Posterior cingulate gyrus (tissue), 11 donors: ENCODE measurements around the gene DNM3.

Experiments
- DNase-seq, 10 donors: peaks; one replicate each; pipeline versions ENCODE4 v3.0.0 to v3.0.0-alpha.2; 2020 to 2021; ENCODE audit warnings: mixed read lengths in 3 of 10
- intact Hi-C: fragments of 100-400 bp; cut with DNase I; formaldehyde crosslinking; loops from one replicate; pipeline ENCODE4 v1.15.1; 2023

The DNM3 gene

GRCh38 chr1:172148213-172148612, 306.9 kb downstream of the DNM3 start:
- no peak for DNase-seq
- intact Hi-C loops = no loop called here

DNA sequence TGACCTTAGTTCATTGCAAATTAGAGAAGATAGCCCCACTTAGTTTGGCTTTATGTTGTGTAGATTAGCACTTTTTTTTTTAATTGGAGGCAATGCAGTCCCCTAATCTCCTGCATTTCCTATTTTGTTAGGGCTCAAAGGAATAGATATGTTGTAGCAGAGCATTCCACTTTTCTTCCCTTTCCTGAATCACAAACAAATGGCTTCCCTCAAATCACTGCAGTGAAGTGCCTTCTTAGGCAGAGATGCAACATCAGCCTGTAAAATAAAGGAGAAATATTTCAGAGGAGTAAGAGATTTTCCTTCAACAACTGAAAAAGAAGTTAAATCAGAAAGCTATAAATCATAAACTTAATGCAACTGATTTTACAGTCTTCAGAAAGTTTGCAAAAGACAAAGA, 307.4 kb downstream of the DNM3 start:
- intact Hi-C loops = no loop called here
- DNase-seq = no peak

- intact Hi-C loops = no loop called here
- DNase-seq = no peak
These were observed 308.0 kb downstream of the DNM3 start for GRCh38 chr1:172149346-172149745.

DNA sequence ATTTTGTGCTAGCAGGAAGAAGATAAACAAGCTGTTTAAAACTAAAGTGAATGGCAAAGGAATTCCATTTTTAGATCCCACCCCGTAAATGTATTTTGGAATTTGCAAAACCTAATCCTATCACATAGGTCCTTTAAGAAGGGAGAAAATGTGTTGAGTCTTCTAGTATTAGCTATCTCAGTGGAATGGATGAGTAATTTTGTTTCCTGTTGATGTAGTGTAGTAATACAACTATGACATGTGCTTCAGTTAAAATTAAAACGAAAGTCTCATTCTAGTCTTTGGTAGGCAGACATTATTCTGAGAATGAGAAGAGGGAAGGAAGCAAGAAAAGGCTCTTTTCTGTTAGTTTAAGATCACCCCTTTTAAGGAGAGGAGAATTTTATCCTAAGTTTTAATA, 313.3 kb downstream of the DNM3 start:
- intact Hi-C loops = no loop called here
- DNase-seq = no peak

DNA sequence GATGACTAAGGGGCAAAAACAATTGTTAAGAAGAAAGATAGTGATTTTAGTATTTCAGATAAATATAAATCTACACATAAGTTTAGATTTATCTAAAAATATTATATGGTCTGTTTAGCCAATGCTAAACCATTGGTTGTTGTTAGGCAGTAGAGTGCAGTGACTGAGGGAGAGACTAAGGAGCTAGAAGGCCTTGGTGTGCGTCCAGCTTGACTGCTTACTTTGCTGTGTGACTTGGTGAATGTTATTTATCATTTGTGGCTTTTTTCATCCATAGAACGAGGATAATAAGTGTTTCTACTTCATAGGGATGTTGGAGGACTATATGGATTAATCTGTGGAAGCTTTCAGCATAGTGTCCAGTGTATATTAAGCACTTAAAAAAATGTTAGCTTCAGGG, 314.5 kb downstream of the DNM3 start:
- intact Hi-C loops = no loop called here
- DNase-seq = no peak

DNA sequence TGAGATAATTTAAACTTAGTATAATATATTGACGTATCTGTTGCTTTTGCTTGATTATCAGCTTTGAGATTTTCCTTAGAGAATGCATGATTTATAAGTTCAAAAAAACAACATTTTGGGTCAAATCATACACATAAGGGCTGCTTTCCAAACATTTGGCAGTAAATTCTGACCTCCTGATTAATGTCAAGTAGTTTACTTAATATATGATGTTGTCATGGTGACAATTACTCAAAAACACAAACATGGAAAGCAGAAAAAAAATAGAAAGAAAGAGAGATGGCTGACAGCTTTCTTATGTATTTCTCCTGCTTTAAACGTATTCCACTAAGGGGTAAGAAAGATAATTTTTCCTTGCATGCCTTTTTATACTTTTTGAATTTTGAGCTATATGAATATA, 320.9 kb downstream of the DNM3 start:
- DNase-seq = no peak
- intact Hi-C loops = loop anchor here (10.0 kb wide), 1 partner anchor 47 kb away; no protein-coding TSS in a partner anchor

- DNase-seq = no peak
- intact Hi-C loops = loop anchor here (10.0 kb wide), 1 partner anchor 49 kb away; no protein-coding TSS in a partner anchor
These were observed 322.4 kb downstream of the DNM3 start for GRCh38 chr1:172163498-172164215.

DNA sequence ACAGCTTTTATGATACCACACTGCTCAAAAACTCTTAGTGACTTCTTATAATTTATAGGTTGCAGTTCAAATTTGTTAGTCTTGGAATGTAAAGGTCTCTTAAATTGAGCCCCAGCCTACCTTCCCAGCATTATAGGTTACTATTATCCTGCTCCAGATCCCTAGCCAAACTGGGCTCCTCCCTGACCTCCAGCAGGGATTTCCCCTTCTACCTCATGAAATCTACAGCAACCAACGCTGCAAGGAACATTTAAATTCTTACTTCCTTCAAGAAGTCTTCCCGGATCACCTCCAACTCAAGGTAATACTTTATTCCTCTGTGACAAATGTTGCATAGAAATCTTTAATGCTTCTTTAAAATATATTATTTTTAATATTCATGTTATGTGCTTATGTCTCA, 324.1 kb downstream of the DNM3 start:
- DNase-seq = no peak
- intact Hi-C loops = loop anchor here (10.0 kb wide), 1 partner anchor 51 kb away; no protein-coding TSS in a partner anchor

GRCh38 chr1:172167796-172168596, 326.7 kb downstream of the DNM3 start:
- peak in 1 of 10 donors; percentile 31 for DNase-seq
- intact Hi-C loops = loop anchor here (10.0 kb wide), 1 partner anchor 53 kb away; no protein-coding TSS in a partner anchor

DNA sequence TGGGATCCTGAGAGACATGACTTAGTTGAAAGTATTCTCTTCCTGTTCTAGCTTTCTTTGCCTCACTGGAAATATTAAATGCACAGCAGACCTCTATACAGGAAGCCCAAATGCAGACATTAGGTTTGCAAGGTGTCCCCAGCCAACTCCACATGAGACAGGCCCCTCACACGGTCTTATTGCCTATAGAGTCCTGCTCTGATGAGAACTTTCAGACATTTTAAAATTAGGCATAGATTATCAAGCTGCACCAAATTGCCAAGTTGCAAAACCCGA, 327.2 kb downstream of the DNM3 start:
- intact Hi-C loops = loop anchor here (10.0 kb wide), 1 partner anchor 54 kb away; no protein-coding TSS in a partner anchor
- no peak for DNase-seq

DNA sequence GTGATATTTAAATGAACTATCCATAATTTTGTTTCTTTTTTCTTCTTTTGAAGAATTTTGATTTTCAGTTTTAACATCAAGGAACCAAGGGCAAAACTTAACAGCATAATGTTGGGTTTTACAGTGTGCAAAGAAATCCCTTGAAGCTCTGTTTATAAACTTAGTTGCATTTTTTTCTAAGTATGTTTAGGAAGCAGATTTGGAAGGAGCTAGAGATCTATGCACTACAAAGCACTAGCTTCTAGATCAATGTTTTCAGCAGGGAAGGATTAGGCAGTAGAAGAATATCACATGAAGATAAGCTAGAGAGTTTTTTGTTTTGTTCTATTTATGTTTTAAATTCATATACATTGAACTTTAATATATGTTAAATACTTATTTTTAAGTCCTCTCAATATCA, 328.5 kb downstream of the DNM3 start:
- intact Hi-C loops = loop anchor here (10.0 kb wide), 1 partner anchor 55 kb away; no protein-coding TSS in a partner anchor
- DNase-seq = no peak

GRCh38 chr1:172172352-172172831, 331.1 kb downstream of the DNM3 start:
- DNase-seq = no peak
- intact Hi-C loops = no loop called here

DNA sequence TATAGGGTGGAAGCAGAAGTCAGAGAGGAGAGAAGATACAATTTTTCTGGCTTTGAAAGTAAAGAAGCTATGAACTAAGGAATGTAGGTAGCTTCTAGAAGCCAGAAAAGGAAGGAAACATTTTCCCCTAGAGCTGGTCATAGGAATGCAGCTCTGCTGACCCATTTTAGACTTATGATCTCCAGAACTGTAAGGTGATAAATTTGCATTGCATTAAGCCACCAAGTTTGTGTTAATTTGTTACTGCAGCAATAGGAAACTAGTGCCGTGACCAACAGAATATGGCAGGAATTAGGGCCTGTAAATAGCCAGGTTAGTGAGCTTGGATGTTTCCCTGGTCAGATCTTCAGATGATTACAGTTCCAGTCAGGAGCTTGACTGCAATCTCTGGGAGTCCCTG, 334.9 kb downstream of the DNM3 start:
- intact Hi-C loops = no loop called here
- DNase-seq = no peak

GRCh38 chr1:172177849-172178248, 336.6 kb downstream of the DNM3 start:
- intact Hi-C loops = no loop called here
- no peak for DNase-seq

DNA sequence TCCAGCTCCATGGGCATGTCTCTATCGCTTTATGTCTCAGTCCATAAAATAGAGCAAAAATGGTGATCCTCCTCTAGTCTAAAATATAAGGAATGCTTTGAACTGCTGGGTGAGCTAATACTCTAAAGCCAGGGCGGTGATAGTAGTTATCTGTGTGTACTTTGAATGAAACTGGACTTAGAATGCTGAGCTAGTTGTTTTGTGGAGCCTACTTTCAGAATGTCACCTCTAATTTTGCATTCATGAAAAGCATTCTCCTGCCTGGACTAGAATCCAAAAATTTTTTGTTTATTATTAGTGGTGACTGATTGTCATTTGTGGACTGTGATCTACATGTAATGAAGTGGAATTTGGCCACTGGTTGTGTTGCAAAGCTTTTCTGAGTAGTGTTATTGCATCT, 337.6 kb downstream of the DNM3 start:
- no peak for DNase-seq
- intact Hi-C loops = no loop called here

- no peak for DNase-seq
- intact Hi-C loops = loop anchor here (10.0 kb wide), 1 partner anchor 215 kb away; no protein-coding TSS in a partner anchor
These were observed 338.6 kb downstream of the DNM3 start for GRCh38 chr1:172179918-172180317.

DNA sequence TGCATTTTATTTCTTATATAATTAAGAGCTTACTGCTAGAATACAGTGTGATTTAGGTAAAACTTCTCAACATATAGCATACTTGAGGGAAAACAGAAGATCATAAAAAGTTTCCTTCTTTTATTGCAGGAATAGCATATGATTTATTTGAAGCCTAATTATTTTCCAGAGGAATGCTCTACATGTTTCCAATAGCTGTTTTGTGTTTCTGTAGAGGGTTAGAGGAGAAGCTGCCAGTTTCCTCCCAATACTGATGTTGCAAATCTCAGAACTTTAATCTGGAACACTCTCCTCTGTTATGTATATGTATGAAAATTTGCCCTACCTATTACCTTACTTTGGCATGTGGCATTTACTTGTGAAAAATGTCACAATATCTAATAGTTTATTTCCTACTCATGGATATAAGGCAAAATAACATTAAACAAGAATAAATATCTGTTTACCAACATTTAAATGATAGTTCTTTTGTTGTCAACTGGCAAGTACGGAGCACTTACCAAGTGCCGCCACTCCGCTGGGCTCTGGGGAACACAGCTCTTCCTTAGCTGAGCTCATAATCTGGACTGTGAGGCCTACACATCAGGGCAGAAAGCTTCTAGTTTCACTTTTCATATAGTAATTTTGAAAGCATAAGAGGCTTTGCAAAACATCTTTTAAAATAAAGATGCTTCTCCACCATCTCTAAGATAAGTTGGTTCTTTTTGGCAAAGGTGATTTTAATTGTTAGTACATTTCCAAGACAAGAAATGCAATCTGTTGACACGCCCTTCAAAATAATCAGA, 339.4 kb downstream of the DNM3 start:
- intact Hi-C loops = loop anchor here (10.0 kb wide), 1 partner anchor 214 kb away; no protein-coding TSS in a partner anchor
- peak; percentile 9 to 79 (median 26) for DNase-seq

GRCh38 chr1:172184506-172185191, 343.4 kb downstream of the DNM3 start:
- DNase-seq = no peak

DNA sequence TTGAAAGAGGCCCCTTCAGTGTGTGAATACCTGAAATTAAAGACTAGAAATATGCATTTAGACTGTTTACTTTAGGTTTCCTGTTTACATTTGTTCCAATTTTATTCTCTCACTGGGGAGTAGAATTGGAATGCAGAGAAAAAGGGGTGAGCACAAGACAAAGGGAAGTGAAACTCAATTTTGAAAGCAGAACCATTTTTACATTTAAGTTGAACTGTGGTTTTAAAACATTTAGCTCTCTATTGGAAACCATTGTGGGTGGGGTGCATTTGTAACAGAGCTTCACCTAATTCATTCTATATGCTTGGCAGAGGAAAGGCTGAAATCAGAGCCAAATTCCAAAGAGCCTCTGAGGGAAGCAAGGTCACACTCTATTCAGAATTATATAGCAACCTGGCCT, 343.9 kb downstream of the DNM3 start:
- DNase-seq = no peak
- intact Hi-C loops = loop anchor here (10.0 kb wide), 1 partner anchor 210 kb away; no protein-coding TSS in a partner anchor

More at GRCh38 chr1:172184506-172185191, 343.4 kb downstream of the DNM3 start:
- intact Hi-C loops = loop anchor here (10.0 kb wide), 1 partner anchor 210 kb away; no protein-coding TSS in a partner anchor

DNA sequence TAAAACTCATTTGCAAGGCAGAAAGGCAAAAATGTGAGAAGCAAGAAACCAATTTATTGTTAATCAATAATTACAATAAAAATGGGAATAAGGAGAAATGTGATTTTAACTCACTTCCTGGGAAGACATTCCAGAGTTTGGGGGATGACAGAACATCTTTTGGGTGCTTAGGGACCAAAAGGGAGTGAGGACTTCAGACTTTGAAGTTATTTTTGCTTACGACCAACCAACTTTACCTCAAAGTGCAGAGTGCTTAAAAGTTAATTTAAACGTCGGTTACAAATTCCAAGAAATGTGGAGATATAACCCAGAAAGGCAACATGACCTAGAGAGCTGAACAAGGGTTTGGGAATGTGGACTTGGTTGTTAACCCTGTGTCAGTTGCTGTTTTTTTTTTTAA, 344.7 kb downstream of the DNM3 start:
- intact Hi-C loops = loop anchor here (10.0 kb wide), 1 partner anchor 209 kb away; no protein-coding TSS in a partner anchor
- DNase-seq = no peak
